Globus pallidus (tissue), 1 donor: Measurements from ENCODE around the gene IRS2.
A peak's percentile ranks its signal among the peaks of the same experiment; 100 is the strongest.

ENCODE experiments used
- DNase-seq: peaks from one replicate; pipeline ENCODE4 v3.0.0-alpha.2; 2015; ENCODE audit warnings: low spot score

IRS2 gene

GRCh38 chr13:109781384-109782065 is 4.9 kb downstream of the IRS2 start:
- DNase-seq, result no peak

DNA sequence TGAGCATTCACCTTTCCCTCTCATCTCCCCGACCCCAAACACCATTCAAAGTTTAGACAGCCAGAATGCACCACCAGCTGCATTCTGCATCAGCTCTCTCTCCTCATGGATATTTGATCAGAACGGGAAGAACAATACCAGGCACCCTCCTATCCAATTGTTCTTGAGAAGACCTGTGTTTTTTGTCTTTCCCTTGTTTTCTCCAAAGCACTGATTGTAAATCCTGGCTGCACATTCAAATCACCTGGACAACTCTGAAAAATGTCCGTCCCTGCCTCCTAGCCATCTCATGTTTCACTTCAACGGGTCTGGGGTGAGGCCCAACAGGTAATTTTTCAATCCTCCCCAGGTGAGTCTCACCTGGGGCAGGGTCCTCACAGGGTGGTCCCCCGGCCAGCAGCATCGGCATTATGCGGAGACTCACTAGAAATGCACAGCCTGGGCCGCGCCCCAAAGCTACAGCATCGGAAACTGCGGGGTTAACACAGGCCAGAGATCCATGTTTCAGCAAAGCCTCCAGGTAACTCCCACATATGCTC is 5.5 kb downstream of the IRS2 start:
- DNase-seq, result no peak

DNA sequence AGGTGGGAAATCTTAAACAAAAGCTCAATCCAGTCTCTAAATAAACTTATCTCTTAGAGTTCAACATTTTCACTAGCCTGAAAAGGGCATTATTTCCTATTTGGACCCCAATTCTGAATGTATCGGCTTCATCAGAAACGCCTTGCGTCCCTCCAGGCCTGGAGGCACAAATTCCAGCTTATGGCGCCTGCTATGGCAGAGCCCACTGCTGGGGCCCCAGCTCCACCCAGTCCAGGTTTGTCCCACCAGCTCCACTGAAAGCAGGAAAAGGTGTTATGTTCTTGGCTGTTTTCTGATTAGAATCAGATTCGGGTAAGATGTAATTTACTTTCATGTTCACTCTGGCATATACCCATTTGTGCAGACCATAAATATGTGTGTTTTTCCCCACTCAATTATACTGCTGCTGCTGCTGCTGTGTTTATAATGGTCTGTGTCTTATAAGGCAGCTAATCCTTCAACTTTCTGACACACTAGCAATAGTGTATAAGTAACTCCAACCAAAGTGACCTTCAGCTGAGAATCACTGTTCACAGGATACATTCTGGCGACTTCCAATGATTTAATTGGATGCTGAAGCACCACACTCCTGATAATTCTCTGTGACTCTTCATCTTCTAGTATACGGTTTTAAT is 6.4 kb downstream of the IRS2 start:
- no peak for DNase-seq

GRCh38 chr13:109779074-109779473 is 7.3 kb downstream of the IRS2 start:
- no peak for DNase-seq

DNA sequence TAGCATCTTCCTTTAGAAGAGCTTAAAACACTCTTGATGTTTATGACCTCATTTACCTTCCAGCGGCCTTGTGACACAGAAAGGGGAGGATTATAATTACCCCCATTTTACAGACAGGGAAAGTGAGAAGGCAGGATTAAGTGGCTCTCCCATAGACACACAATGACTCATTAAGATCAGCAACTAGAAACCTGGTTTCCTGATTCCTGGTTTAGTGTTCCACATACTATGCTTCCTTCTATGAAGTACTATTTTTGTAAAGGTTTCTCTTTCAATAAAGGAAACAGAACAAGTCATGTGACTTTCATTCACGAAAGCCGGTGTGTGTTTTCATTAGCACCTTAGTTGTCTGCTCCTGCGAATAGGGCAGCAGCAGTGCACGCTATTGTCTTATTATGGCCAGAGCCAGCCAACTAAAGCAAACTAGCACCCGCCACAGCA is 8.3 kb downstream of the IRS2 start:
- no peak for DNase-seq

DNA sequence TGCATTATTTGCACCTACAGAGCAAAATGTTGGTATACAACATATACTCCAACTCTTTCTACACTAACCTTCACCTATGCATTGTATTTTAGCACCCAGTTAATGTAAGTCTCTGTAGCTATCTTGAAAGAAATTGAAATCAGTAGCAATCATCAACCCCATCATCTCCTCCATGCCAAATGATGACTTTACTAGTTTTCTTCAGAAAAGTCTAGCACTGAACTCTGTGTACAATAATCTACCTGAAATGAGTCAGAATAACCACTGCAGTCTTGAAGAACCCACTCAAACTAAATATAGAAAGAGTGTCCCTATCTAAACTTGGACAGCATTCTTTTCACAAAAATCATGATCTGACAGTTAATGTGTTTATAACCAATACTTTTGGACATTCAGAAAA is 9.8 kb downstream of the IRS2 start:
- DNase-seq, result no peak

GRCh38 chr13:109773786-109774185 is 12.6 kb downstream of the IRS2 start:
- DNase-seq, result no peak

GRCh38 chr13:109773276-109773675 is 13.1 kb downstream of the IRS2 start:
- no peak for DNase-seq

GRCh38 chr13:109771926-109772325 is 14.5 kb downstream of the IRS2 start:
- DNase-seq, result no peak

GRCh38 chr13:109770436-109770835 is 15.9 kb downstream of the IRS2 start:
- DNase-seq, result no peak

- DNase-seq, result no peak
Observed at GRCh38 chr13:109769921-109770320, 16.5 kb downstream of the IRS2 start.

GRCh38 chr13:109769275-109769674 is 17.1 kb downstream of the IRS2 start:
- no peak for DNase-seq

DNA sequence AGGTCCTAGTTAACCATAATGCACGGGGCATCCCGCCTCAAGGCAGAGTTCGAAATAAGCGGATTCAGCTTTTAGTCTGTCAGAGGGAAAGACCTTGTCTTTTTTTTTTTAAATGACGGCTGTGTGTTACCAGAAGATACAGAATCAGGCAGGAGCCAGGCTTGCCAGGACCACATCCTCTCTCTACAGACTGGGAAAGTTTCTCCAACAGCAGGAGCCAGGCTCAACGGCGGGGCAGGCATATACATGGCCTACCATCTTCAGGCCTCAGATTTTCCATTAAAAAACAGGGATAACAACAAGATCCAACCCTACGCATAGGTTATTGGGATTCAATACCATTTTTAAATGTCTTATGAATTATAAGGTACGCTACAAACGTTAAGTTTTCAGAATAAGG is 17.8 kb downstream of the IRS2 start:
- DNase-seq, result no peak

- no peak for DNase-seq
Observed at GRCh38 chr13:109768176-109768575, 18.2 kb downstream of the IRS2 start.

DNA sequence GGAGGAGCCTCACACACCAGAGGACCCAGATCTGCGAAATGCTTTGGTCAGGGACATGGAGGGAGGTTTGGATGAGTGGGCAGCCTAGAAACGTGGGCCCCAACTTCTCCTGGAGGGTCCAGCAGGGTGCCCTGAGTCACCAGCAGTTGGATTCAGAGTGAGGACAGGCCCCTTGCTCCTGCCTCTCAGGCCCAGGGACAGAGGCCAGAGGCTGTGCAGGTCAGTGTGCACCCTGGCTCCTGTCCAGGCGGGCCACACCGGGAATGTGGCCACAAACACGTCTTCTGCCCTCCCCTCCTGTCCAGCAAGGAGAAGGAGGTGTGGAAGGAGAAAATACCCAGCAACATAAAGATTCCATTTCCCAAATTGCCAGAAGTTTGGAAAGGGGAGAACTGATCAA is 19.4 kb downstream of the IRS2 start:
- no peak for DNase-seq

- DNase-seq, result peak; percentile 82
Observed at GRCh38 chr13:109764470-109765291, 21.7 kb downstream of the IRS2 start.

DNA sequence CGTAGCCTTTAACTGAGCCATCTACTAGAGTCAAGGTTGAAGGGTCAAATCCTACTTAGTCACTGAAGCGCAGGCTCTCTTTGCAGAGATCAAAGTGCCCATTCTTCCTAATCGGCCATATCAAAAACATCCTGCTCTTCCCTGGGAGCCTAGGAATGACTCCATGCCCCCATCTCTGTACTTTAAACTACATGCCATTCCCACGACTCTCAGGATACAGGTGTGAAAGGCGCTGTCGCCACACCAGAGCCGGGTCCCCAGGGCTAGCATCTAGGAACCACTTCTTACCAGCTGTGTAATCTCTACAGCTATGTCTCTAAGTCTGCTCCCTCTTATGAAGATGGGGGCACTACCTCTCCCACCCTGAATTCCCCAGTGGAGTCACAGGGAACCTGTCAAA is 22.3 kb downstream of the IRS2 start:
- no peak for DNase-seq

DNA sequence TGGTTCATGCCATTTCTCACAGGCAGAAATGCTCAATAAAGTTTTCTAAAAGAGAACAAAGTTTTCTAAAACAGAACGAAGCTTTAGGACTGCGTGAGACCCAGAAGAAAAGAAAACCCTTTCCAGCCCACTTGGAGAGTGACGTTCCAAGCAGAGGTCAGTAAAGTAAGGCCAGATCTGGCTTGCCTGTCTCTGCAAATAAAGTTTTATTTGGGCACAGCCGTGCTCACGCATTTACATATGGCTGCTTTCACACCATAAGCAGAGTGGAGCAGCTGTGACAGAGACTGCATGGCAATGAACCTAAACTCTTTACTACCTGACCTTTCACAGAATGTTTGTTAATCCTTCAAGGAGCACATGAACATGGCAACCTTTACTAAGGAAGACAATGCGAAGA is 23.6 kb downstream of the IRS2 start:
- no peak for DNase-seq

- DNase-seq, result no peak
Observed at GRCh38 chr13:109761695-109762094, 24.7 kb downstream of the IRS2 start.

- DNase-seq, result no peak
Observed at GRCh38 chr13:109760951-109761350, 25.4 kb downstream of the IRS2 start.

DNA sequence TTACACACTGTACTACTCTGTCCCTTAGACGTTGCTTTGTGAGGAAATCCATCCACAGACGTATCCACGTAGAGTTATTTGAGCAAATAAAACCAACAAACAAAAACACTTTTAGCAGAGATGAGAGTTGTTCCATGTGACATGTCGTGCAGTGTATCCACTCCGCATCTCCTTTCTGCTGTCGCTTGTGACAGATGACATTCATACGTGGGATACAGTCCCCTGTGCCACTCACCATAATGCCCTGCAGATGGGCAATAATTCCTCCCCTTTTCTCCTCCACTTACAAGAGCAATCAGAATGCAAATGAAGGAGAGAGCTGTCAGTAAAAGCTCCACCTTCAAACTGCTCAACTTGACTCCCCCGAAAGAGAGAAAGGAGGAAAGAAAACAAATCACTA is 26.0 kb downstream of the IRS2 start:
- no peak for DNase-seq

DNA sequence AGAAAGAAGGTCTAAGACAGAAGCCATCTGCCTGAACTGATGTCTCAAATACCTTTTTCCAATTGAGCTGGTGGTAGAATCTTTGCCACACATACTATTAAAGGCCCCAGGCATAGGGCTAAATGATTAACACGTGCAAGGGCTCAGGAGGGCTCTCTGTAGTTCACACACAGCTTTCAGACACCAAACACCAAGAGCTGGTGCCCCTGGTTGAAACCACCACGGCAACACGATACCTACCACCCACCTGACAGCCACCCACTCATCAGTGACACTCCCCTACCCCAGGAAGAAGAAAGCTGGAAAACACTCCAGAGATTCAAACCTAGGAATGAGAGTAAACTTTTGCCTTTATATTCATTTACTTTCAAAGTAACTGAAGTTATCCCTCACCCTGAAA is 26.8 kb downstream of the IRS2 start:
- DNase-seq, result no peak

DNA sequence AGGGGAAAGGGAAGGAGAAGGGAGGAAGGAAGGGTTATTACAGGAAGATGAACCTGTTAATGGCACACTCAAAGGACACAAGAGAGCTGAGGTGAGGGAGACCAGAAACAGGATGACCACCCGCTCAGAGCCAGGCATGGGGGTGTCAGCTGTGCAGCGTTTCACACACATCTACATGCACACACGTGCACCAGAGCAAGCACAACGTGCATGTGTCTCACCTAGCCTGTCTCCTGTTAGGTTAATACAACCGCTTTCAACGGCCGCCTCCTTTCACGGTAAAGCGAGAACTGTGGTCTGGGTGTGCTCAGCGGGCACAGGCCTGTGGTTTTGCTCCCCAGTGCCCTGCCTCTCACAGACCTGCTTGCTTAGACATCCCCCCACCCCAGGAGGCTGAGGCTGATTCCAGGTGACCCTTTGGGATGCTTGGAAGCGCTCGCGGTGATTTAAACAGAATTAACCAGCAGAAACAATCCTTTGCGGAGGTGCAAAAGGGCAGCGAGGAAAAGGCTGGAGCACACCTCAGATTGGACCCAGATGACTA is 27.4 kb downstream of the IRS2 start:
- no peak for DNase-seq
